Effector memory CD4-positive, alpha-beta T cell (primary cell): ENCODE results near the gene TUBB1.

Experiments
- DNase-seq, 3 donors: peaks; one replicate each; pipeline ENCODE4 v3.0.0-alpha.2; 2020
- H3K27ac ChIP-seq: 2 replicates; pipeline ENCODE4 v1.7.0; 2013; ENCODE audit warnings: mild to moderate bottlenecking, low read length, moderate library complexity; ENCODE audit not compliant: insufficient read depth, poor library complexity, severe bottlenecking
- H3K27me3 ChIP-seq: replicated peaks from 2 replicates; pipeline ENCODE4 v1.7.0; 2013; ENCODE audit warnings: mild to moderate bottlenecking, low read length; ENCODE audit not compliant: insufficient read depth, control insufficient read depth, poor library complexity, severe bottlenecking
- H3K36me3 ChIP-seq: 2 replicates; pipeline ENCODE4 v1.7.0; 2013; ENCODE audit warnings: mild to moderate bottlenecking, low read length, moderate library complexity; ENCODE audit not compliant: control insufficient read depth, insufficient read depth
- H3K4me1 ChIP-seq: 2 replicates; pipeline ENCODE4 v1.7.0; 2013; ENCODE audit warnings: low read length, mild to moderate bottlenecking; ENCODE audit not compliant: control insufficient read depth, insufficient read depth, poor library complexity, severe bottlenecking
- H3K4me3 ChIP-seq: 2 replicates; pipeline ENCODE4 v1.7.0; 2013; ENCODE audit warnings: low read length, low read depth, mild to moderate bottlenecking; ENCODE audit not compliant: insufficient read depth, poor library complexity, severe bottlenecking
- H3K9me3 ChIP-seq: 2 replicates; pipeline ENCODE4 v1.7.0; 2013; ENCODE audit warnings: mild to moderate bottlenecking, low read length, moderate library complexity; ENCODE audit not compliant: control insufficient read depth

The TUBB1 gene

DNA sequence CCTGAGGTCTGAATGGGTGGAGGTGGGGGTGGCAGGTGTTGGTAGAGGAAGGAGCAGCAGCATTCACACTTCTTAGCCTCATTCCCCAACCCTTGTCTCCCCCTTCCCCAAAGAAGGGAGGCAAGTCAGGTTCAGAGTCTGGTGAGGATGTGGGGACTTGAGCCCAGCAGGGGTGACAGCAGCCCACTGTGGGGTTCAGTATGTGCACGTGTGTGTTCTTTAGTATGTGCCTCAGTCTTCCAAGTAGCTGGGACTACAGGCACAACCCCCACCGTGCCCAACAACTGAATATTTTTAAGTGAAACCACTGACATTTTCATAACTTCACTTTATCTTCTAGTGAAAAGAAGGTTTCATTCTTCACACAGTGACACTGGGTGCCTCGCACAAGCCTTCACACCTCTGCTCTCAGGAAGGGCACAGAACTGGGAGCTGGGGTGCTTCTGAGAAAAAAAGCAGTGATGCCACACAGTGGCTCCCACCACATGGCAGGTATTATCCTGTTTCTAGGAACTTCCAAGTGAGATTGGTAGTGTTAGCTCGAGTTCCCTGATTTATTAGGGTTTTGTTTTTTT lies 56.8 kb downstream of the TUBB1 start:
- Histone ChIP-seq H3K27me3 (no peaks in the 10 kb centered on the region), H3K9me3 (no peaks in the 10 kb centered on the region), H3K27ac (no peak overlapping the region), H3K4me3 (no peak overlapping the region), H3K36me3 (no peaks in the 10 kb centered on the region), H3K4me1 (no peaks in the 10 kb centered on the region)
- DNase-seq: no peak
